Gastrocnemius medialis (tissue), 4 donors: ENCODE measurements around the gene ACOT7. TPM values are rescaled to one million over a fixed set of nuclear protein-coding genes. Genes with fewer than 3 reads are reported as not detected.
A peak's percentile ranks its signal among the peaks of the same experiment; 100 is the strongest.

ENCODE experiments used
- ATAC-seq, 2 donors: fragments of 150-250 bp; one replicate each; pipeline ENCODE4 v1.9.1; 2016
- DNase-seq, 2 donors: peaks; one replicate each; pipeline ENCODE4 v3.0.0-alpha.2; 2019
- H3K27ac ChIP-seq, 4 donors: fragments of 200-600 bp; sonication (generic); 1 replicate in 1 of 4; 2 replicates in 3 of 4; pipeline ENCODE4 v1.5.1; 2016 to 2018; ENCODE audit warnings: mild to moderate bottlenecking in 2 of 4, moderate library complexity in 1 of 4
- H3K27me3 ChIP-seq, 3 donors: fragments of 200-600 bp; sonication (generic) in 2 of 3; 1 replicate in 1 of 3; 2 replicates in 2 of 3; pipeline versions ENCODE4 v1.5.1 to v1.6.0; 2016 to 2019; ENCODE audit warnings: mild to moderate bottlenecking in 1 of 3, moderate library complexity in 1 of 3
- H3K36me3 ChIP-seq, 2 donors: fragments of 200-600 bp; sonication (generic) in 1 of 2; one replicate each; pipeline ENCODE4 v1.5.1; 2017 to 2018
- H3K4me1 ChIP-seq, 2 donors: fragments of 200-600 bp; sonication (generic) in 1 of 2; one replicate each; pipeline ENCODE4 v1.5.1; 2016 to 2017; ENCODE audit warnings: mild to moderate bottlenecking in 2 of 2
- H3K4me3 ChIP-seq, 4 donors: fragments of 200-600 bp; sonication (generic) in 3 of 4; 1 replicate in 1 of 4; 2 replicates in 3 of 4; pipeline ENCODE4 v1.5.1; 2016 to 2019; ENCODE audit warnings: mild to moderate bottlenecking in 2 of 4
- H3K9me3 ChIP-seq, 3 donors: fragments of 200-600 bp; sonication (generic) in 2 of 3; 1 replicate in 1 of 3; 2 replicates in 2 of 3; pipeline ENCODE4 v1.5.1; 2016 to 2019
- POLR2A ChIP-seq, 2 donors: fragments of 450-650 bp; IDR thresholded peaks; one replicate each; pipeline ENCODE4 v1.6.1; 2017; ENCODE audit warnings: antibody characterized with exemption in 2 of 2, mild to moderate bottlenecking in 2 of 2, moderate library complexity in 2 of 2
- in situ Hi-C, 4 donors: fragments of 200-750 bp; cut with MboI; loops; one replicate each; pipeline versions ENCODE4 v1.15.0 to v1.8.0; 2017; ENCODE audit warnings: low sequenced_read_pairs in 4 of 4
- intact Hi-C: fragments of 100-400 bp; cut with DNase I; formaldehyde crosslinking; loops from one replicate; pipeline ENCODE4 v1.15.1; 2023; ENCODE audit warnings: low total_unique reads
- total RNA-seq, 4 donors: library from RNA; depleted of rRNA; stranded (reverse); fragments of >200 nt; gene quantifications; one replicate each; pipeline versions ENCODE4 v1.1.0 to v1.2.3, GENCODE V29; 2016
- TF ChIP-seq, protein P1 (sequence below), 5 experiments: fragments of 450-650 bp in 3 of 5; fragments of 200-600 bp in 2 of 5; sonication (generic) in 2 of 5; IDR thresholded peaks in 4 of 5; conservative IDR thresholded peaks in 1 of 5; 1 replicate in 4 of 5; 2 replicates in 1 of 5; pipeline ENCODE4 v1.5.1; 2016 to 2019; ENCODE audit warnings: antibody characterized with exemption in 5 of 5, mild to moderate bottlenecking in 3 of 5, moderate library complexity in 3 of 5

ACOT7 gene
- total RNA-seq, 4 donors from 2014 or later: 1.3 to 5.8 (median 3.2) TPM

DNA sequence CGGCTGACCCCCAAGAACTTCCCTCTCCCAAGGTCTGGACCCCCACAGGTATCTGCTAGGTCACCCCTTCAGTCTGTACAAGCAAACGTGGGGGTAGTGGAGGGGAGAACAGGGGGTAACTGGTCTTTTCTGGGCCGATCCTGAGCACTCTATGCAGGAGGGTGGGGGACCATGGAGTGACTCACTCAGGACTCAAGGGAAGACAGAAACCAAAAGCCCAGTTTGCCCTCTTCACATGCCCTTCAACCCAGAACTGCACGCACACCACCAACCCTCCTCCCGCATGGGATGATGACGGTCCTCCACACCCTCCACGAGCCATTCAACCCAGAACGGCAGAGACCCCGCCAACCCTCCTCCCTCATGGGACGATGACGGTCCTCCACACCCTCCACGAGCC lies 79.1 kb downstream of the ACOT7 start:
- Histone ChIP-seq H3K4me1 (no peaks in the 10 kb centered on the region), H3K9me3 (no peaks in the 10 kb centered on the region), H3K27me3 (no peaks in the 10 kb centered on the region), H3K4me3 (no peak overlapping the region), H3K36me3 (no peaks in the 10 kb centered on the region), H3K27ac (no peak overlapping the region)
- intact Hi-C loops: no loop called here
- TF ChIP-seq, protein P1, sequence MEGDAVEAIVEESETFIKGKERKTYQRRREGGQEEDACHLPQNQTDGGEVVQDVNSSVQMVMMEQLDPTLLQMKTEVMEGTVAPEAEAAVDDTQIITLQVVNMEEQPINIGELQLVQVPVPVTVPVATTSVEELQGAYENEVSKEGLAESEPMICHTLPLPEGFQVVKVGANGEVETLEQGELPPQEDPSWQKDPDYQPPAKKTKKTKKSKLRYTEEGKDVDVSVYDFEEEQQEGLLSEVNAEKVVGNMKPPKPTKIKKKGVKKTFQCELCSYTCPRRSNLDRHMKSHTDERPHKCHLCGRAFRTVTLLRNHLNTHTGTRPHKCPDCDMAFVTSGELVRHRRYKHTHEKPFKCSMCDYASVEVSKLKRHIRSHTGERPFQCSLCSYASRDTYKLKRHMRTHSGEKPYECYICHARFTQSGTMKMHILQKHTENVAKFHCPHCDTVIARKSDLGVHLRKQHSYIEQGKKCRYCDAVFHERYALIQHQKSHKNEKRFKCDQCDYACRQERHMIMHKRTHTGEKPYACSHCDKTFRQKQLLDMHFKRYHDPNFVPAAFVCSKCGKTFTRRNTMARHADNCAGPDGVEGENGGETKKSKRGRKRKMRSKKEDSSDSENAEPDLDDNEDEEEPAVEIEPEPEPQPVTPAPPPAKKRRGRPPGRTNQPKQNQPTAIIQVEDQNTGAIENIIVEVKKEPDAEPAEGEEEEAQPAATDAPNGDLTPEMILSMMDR (IDR thresholded peaks at IDR 0.05 in 4 of 5, conservative IDR thresholded peaks at IDR 0.05 in 1 of 5): no peak
- TF ChIP-seq POLR2A (IDR thresholded peaks at IDR 0.05): no peak
- DNase-seq (no peak), ATAC-seq (no peak)
- in situ Hi-C loops: no loop called here

DNA sequence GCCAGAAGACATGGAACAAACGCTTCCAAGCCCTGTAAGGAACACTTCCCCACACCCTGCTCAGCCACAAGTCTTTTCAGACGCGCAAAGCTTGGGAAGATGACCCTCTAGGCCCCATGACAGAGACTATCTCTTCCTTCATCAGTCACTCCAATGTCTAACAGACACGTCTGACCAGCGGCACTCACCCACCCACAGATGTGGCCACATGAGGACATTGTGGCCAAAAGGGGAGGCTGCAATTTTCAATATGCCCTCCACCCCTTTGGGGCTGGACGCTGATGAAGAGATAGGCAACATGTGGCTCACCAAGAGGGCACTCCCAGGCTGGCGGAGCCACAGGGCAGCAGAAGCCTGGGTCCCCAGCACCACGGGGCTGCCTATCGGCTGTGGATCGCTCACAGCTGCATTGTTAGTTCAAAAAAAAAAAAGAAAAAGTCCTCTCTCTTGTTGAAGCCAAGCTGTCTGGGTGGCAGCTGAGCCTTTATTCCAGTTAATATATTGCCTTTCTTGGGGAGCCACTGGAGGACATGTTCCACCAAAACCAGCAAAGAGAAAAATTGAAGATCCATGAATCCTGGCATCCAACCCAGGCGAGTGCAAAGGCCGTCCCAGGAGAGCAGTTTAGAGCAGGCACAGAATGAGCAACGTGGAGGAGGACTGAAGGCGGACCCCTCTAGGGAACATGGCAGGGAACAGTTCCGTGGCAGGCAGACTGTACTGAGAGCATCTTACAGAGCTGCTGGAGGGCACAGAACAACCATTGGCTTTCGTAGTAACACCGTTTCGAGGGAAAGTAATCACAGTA lies 80.0 kb downstream of the ACOT7 start:
- TF ChIP-seq POLR2A (IDR thresholded peaks at IDR 0.05): no peak
- TF ChIP-seq, protein P1 (IDR thresholded peaks at IDR 0.05 in 4 of 5, conservative IDR thresholded peaks at IDR 0.05 in 1 of 5): no peak
- intact Hi-C loops: no loop called here
- ATAC-seq (no peak), DNase-seq (peak in 1 of 2 donors; percentile 13)
- in situ Hi-C loops: no loop called here
- Histone ChIP-seq H3K27ac (no peak overlapping the region), H3K36me3 (no peaks in the 10 kb centered on the region), H3K27me3 (no peaks in the 10 kb centered on the region), H3K4me3 (no peak overlapping the region), H3K4me1 (no peaks in the 10 kb centered on the region), H3K9me3 (no peaks in the 10 kb centered on the region)

DNA sequence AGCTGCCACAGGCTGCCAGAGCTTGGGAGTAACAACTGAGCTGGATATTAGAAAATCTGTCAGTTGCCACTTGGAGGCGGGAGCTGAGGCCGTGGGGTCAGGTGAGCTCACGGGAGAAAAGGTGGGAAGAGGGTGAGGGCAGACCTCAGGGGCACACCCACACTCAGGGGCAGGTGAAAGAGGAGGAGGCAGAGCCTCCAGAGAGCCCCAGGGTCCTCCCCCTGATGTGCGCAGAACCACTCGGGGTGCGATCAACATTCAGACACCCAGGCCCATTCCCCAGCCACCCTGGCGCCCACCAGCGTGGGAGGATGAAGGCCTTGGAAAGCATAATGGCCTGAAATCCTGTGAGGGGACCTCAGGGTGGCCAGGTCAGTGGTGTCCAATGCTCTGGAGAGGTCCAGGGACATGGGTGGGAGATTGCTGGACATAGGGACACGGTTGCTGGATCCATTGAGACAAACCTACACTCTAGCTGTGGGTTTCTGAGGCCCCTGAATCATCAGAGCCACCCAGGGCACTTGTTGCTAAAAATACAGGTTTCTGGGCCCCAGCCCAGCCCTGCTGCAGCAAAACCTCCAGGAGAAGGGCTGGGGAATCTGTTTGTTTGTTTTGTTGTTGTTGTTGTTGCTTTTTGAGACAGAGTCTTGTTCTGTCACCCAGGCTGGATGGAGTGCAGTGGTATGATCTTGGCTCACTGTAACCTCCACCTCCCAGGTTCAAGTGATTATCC lies 83.3 kb downstream of the ACOT7 start:
- H3K4me3 ChIP-seq: no peak overlapping the region
- H3K36me3 ChIP-seq: no peaks in the 10 kb centered on the region
- H3K4me1 ChIP-seq: no peaks in the 10 kb centered on the region
- no peaks in the 10 kb centered on the region for H3K9me3 ChIP-seq
- intact Hi-C loops (no loop called here), in situ Hi-C loops (no loop called here)
- no peak overlapping the region for H3K27ac ChIP-seq
- no peaks in the 10 kb centered on the region for H3K27me3 ChIP-seq
- ATAC-seq (no peak), DNase-seq (no peak)
- TF ChIP-seq POLR2A (IDR thresholded peaks at IDR 0.05): no peak
- TF ChIP-seq, protein P1 (IDR thresholded peaks at IDR 0.05 in 4 of 5, conservative IDR thresholded peaks at IDR 0.05 in 1 of 5): no peak

DNA sequence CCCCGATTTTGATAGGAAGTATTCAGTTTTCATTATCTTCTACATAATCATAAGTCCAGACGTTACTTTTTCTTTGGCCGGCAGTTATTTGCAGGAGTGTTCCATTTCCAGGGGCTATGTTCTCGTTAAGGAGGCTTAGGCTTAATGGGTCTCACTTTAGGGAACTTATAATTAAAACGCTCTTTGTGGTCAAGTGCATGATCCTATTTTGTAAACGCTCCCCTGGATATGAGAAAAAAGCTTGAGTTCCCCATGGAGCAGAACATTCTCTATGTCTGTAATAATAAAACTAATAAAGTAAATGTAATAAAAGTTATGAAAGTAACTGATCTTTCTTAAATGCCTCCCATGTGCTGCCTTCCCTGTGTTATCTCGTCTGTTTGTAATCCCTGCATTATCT lies 84.0 kb downstream of the ACOT7 start:
- ATAC-seq (no peak), DNase-seq (no peak)
- Histone ChIP-seq H3K27ac (no peak overlapping the region), H3K36me3 (no peaks in the 10 kb centered on the region), H3K4me3 (no peak overlapping the region), H3K27me3 (no peaks in the 10 kb centered on the region), H3K9me3 (no peaks in the 10 kb centered on the region), H3K4me1 (no peaks in the 10 kb centered on the region)
- in situ Hi-C loops: no loop called here
- TF ChIP-seq, protein P1 (IDR thresholded peaks at IDR 0.05 in 4 of 5, conservative IDR thresholded peaks at IDR 0.05 in 1 of 5): no peak
- TF ChIP-seq POLR2A (IDR thresholded peaks at IDR 0.05): no peak
- intact Hi-C loops: no loop called here
